ENCODE results near the gene FADS3.

GRCh38 chr11:61935861-61936260 is 44.5 kb upstream of the FADS3 start:
- TF ChIP-seq CTCF (IDR thresholded peaks at IDR 0.05) (no peak), POLR2A (IDR thresholded peaks at IDR 0.05) (no peak)

All from prostate gland (tissue), 2 donors.